ENCODE results near the gene HS3ST5. TPM values are rescaled to one million over a fixed set of nuclear protein-coding genes. Genes with fewer than 3 reads are reported as not detected.
"Not testable (repeated sequence)": the region's sequence is repeated elsewhere in the genome, so short reads cannot be mapped to it uniquely, and the experiment has no call there.

The HS3ST5 gene
- total RNA-seq, 1 donor from 2014 or later, result 3.6 TPM

GRCh38 chr6:114083251-114083650, 259.6 kb downstream of the HS3ST5 start:
- no peak overlapping the region for H3K27ac Mint-ChIP-seq
- no peak for TF ChIP-seq CTCF (conservative IDR thresholded peaks at IDR 0.05)
- H3K9me3 Mint-ChIP-seq, result no peaks in the 10 kb centered on the region
- H3K36me3 Mint-ChIP-seq, result peaks cover 4% of the 10 kb centered on the region
- H3K27me3 Mint-ChIP-seq, result no peaks in the 10 kb centered on the region
- H3K4me3 Mint-ChIP-seq, result no peak overlapping the region
- H3K4me1 Mint-ChIP-seq (ENCODE audit: unreplicated experiment), result no peaks in the 10 kb centered on the region
- no peak for DNase-seq (ENCODE audit: extremely low spot score, unreplicated experiment)

GRCh38 chr6:114081730-114082129, 261.1 kb downstream of the HS3ST5 start:
- no peaks in the 10 kb centered on the region for H3K4me1 Mint-ChIP-seq (ENCODE audit: unreplicated experiment)
- no peak for TF ChIP-seq CTCF (conservative IDR thresholded peaks at IDR 0.05)
- H3K9me3 Mint-ChIP-seq, result no peaks in the 10 kb centered on the region
- DNase-seq (ENCODE audit: extremely low spot score, unreplicated experiment), result no peak
- no peaks in the 10 kb centered on the region for H3K27me3 Mint-ChIP-seq
- H3K27ac Mint-ChIP-seq, result no peak overlapping the region
- H3K36me3 Mint-ChIP-seq, result peaks cover 4% of the 10 kb centered on the region
- H3K4me3 Mint-ChIP-seq, result no peak overlapping the region

- peaks cover 4% of the 10 kb centered on the region for H3K36me3 Mint-ChIP-seq
- no peaks in the 10 kb centered on the region for H3K27me3 Mint-ChIP-seq
- H3K27ac Mint-ChIP-seq, result no peak overlapping the region
- no peaks in the 10 kb centered on the region for H3K4me1 Mint-ChIP-seq (ENCODE audit: unreplicated experiment)
- DNase-seq (ENCODE audit: extremely low spot score, unreplicated experiment), result no peak
- H3K9me3 Mint-ChIP-seq, result no peaks in the 10 kb centered on the region
- H3K4me3 Mint-ChIP-seq, result no peak overlapping the region
- no peak for TF ChIP-seq CTCF (conservative IDR thresholded peaks at IDR 0.05)
These were observed 261.8 kb downstream of the HS3ST5 start for GRCh38 chr6:114080891-114081510.

- H3K36me3 Mint-ChIP-seq; H3K27me3 Mint-ChIP-seq; H3K4me1 Mint-ChIP-seq (ENCODE audit: unreplicated experiment); DNase-seq (ENCODE audit: extremely low spot score, unreplicated experiment); H3K9me3 Mint-ChIP-seq; H3K27ac Mint-ChIP-seq; H3K4me3 Mint-ChIP-seq: not testable (repeated sequence)
These were observed 262.4 kb downstream of the HS3ST5 start for GRCh38 chr6:114080410-114080809.

GRCh38 chr6:114075777-114076176, 267.0 kb downstream of the HS3ST5 start:
- Mint-ChIP-seq H3K36me3 (peaks cover under 1% of the 10 kb centered on the region), H3K27ac (no peak overlapping the region), H3K4me1 (ENCODE audit: unreplicated experiment) (no peaks in the 10 kb centered on the region), H3K27me3 (no peaks in the 10 kb centered on the region), H3K9me3 (no peaks in the 10 kb centered on the region), H3K4me3 (no peak overlapping the region)
- TF ChIP-seq CTCF (conservative IDR thresholded peaks at IDR 0.05), result no peak
- no peak for DNase-seq (ENCODE audit: extremely low spot score, unreplicated experiment)

- no peaks in the 10 kb centered on the region for H3K4me1 Mint-ChIP-seq (ENCODE audit: unreplicated experiment)
- DNase-seq (ENCODE audit: extremely low spot score, unreplicated experiment), result no peak
- peaks cover 3% of the 10 kb centered on the region for H3K36me3 Mint-ChIP-seq
- TF ChIP-seq CTCF (conservative IDR thresholded peaks at IDR 0.05), result no peak
- no peaks in the 10 kb centered on the region for H3K27me3 Mint-ChIP-seq
- no peak overlapping the region for H3K27ac Mint-ChIP-seq
- no peak overlapping the region for H3K4me3 Mint-ChIP-seq
- H3K9me3 Mint-ChIP-seq, result no peaks in the 10 kb centered on the region
These were observed 267.5 kb downstream of the HS3ST5 start for GRCh38 chr6:114075300-114075699.

Measured in type B pancreatic cell (in vitro differentiated cells).